Spleen (tissue), 7 donors: ENCODE results near the gene CEP350.

Source experiments
- CTCF ChIP-seq, 11 experiments: fragments of 200-600 bp in 7 of 11; fragments of 450-650 bp in 4 of 11; sonication (generic) in 4 of 11; IDR thresholded peaks in 8 of 11; conservative IDR thresholded peaks in 3 of 11; 1 replicate in 7 of 11; 2 replicates in 4 of 11; pipeline versions ENCODE4 v1.4.0 to v1.8.0; 2016 to 2021; ENCODE audit warnings: antibody characterized with exemption in 11 of 11, inconsistent platforms in 4 of 11, mild to moderate bottlenecking in 1 of 11
- POLR2A ChIP-seq, 3 donors: fragments of 450-650 bp; IDR thresholded peaks; one replicate each; pipeline ENCODE4 v1.5.1; 2017; ENCODE audit warnings: antibody characterized with exemption in 3 of 3, mild to moderate bottlenecking in 1 of 3
- POLR2AphosphoS5 ChIP-seq, 3 donors: sonication (generic); formaldehyde crosslinking; IDR thresholded peaks; one replicate each; pipeline ENCODE4 v1.5.1; 2017; ENCODE audit warnings: antibody characterized with exemption in 3 of 3
- donor health status: DM: no; HTN: no; CAD: no; lungs with moderate emphysema.
- donor health status: DM: no; HTN: no; CAD: no.
- donor health status: DM: no; HTN: no; CAD: no.

DNA sequence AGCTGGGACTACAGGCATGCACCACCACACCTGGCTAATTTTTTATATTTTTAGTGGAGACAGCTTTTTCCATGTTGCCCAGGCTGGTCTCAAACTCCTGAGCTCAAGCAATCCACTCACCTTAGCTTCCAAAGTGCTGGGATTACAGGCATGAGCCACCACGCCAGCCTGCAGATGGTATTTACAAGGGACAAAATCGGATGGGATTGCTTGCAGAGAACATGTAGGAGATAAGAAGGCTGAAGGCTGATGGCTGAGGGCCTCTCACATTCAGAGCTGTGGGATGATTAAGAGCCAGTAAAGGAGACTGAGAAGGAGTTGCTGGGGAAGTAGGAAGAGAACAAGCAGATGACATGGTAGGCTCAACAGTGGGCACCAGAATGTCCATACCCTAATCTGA lies 176.0 kb downstream of the CEP350 start:
- TF ChIP-seq CTCF (IDR thresholded peaks at IDR 0.05 in 8 of 11, conservative IDR thresholded peaks at IDR 0.05 in 3 of 11) (no peak), POLR2AphosphoS5 (IDR thresholded peaks at IDR 0.05) (no peak), POLR2A (IDR thresholded peaks at IDR 0.05) (no peak)
